Keratinocyte (primary cell): Measurements from ENCODE around the gene CPSF7. TPM values are rescaled to one million over a fixed set of nuclear protein-coding genes. Genes with fewer than 3 reads are reported as not detected.
A peak's percentile ranks its signal among the peaks of the same experiment; 100 is the strongest.

Experiments used
- DNase-seq: peaks from one replicate; pipeline ENCODE4 v3.0.0-alpha.2; 2011; ENCODE audit warnings: low read depth, missing footprints, low spot score
- FAIRE-seq: peaks from 2 replicates; lab custom pipeline; 2011; peaks lifted over from hg19 to GRCh38; lab: Jason Lieb, UNC
- H2AFZ ChIP-seq: 2 replicates; pipeline ENCODE4 v1.6.0; 2012; ENCODE audit warnings: low read length, control low read depth, inconsistent platforms; ENCODE audit not compliant: control insufficient read depth
- H3K27ac ChIP-seq: 2 replicates; pipeline ENCODE4 v1.5.1; 2011; ENCODE audit warnings: low read length; ENCODE audit not compliant: control insufficient read depth, insufficient read depth
- H3K27me3 ChIP-seq: 3 replicates; pipeline ENCODE4 v1.6.0; 2011; ENCODE audit warnings: low read length; ENCODE audit not compliant: control insufficient read depth, insufficient read depth; ENCODE audit errors: extremely low read depth
- H3K36me3 ChIP-seq, 2 experiments: 2 replicates in 1 of 2; 3 replicates in 1 of 2; pipeline ENCODE4 v1.5.1; 2011; ENCODE audit warnings: low read length in 2 of 2, mild to moderate bottlenecking in 1 of 2; ENCODE audit not compliant: control insufficient read depth in 2 of 2, insufficient read depth in 2 of 2; ENCODE audit errors: extremely low read depth in 1 of 2
- H3K4me1 ChIP-seq: 3 replicates; pipeline ENCODE4 v1.5.1; 2011; ENCODE audit warnings: low read length; ENCODE audit not compliant: control insufficient read depth, insufficient read depth; ENCODE audit errors: extremely low read depth
- H3K4me2 ChIP-seq: 3 replicates; pipeline ENCODE4 v1.6.0; 2011; ENCODE audit warnings: low read depth, low read length; ENCODE audit not compliant: control insufficient read depth, insufficient read depth; ENCODE audit errors: extremely low read depth
- H3K4me3 ChIP-seq, 3 experiments: fragments of 200-600 bp in 1 of 3; sonication (generic) in 1 of 3; 2 replicates in 2 of 3; 3 replicates in 1 of 3; pipeline ENCODE4 v1.5.1; 2011 to 2016; ENCODE audit warnings: low read length in 3 of 3, mild to moderate bottlenecking in 3 of 3, control low read depth in 2 of 3, inconsistent platforms in 1 of 3, low read depth in 1 of 3, mixed read lengths in 1 of 3, mixed run types in 1 of 3, moderate library complexity in 1 of 3; ENCODE audit not compliant: control insufficient read depth in 2 of 3, insufficient read depth in 2 of 3; ENCODE audit errors: extremely low read depth in 1 of 3
- H3K79me2 ChIP-seq: 2 replicates; pipeline ENCODE4 v1.6.0; 2012; ENCODE audit warnings: low read length; ENCODE audit not compliant: control insufficient read depth, insufficient read depth
- H3K9ac ChIP-seq: 3 replicates; pipeline ENCODE4 v1.6.0; 2011; ENCODE audit warnings: low read length; ENCODE audit not compliant: control insufficient read depth, insufficient read depth; ENCODE audit errors: extremely low read depth
- H3K9me1 ChIP-seq: 3 replicates; pipeline ENCODE4 v1.6.0; 2011; ENCODE audit warnings: low read length; ENCODE audit not compliant: control insufficient read depth, insufficient read depth; ENCODE audit errors: extremely low read depth
- H3K9me3 ChIP-seq: 2 replicates; pipeline ENCODE4 v1.5.1; 2012; ENCODE audit warnings: low read depth, low read length; ENCODE audit not compliant: control insufficient read depth
- H4K20me1 ChIP-seq: 3 replicates; pipeline ENCODE4 v1.6.0; 2011; ENCODE audit warnings: low read length; ENCODE audit not compliant: control insufficient read depth, insufficient read depth; ENCODE audit errors: extremely low read depth
- EZH2 ChIP-seq: IDR thresholded peaks from one replicate; pipeline ENCODE4 v1.6.1; 2012; ENCODE audit warnings: inconsistent platforms, mild to moderate bottlenecking, low read length, moderate library complexity
- dilution Hi-C: fragments of 300-500 bp; cut with MboI; formaldehyde crosslinking; loops from one replicate; pipeline ENCODE4 v1.7.0; 2020; ENCODE audit warnings: low sequenced_read_pairs; ENCODE audit not compliant: extremely low pct_ligation_motif_present
- polyA plus RNA-seq, 5 experiments: library from polyadenylated mRNA; depleted of rRNA in 3 of 5; stranded (reverse) in 3 of 5; stranded (forward) in 1 of 5; unstranded in 1 of 5; fragments of >200 nt; gene quantifications; 1 replicate in 1 of 5; 2 replicates in 3 of 5; 3 replicates in 1 of 5; pipeline versions ENCODE4 v1.2.1 to v1.2.3, GENCODE V29; 2011 to 2012; ENCODE audit warnings: missing spikeins in 2 of 5, low read depth in 1 of 5, low replicate concordance in 1 of 5
- TF ChIP-seq, protein P1 (sequence below), 3 experiments: IDR thresholded peaks in 1 of 3; conservative IDR thresholded peaks in 1 of 3; optimal IDR thresholded peaks in 1 of 3; 2 replicates in 2 of 3; 3 replicates in 1 of 3; pipeline versions ENCODE3 to v1.5.1; 2011; ENCODE audit warnings: low read length in 3 of 3, mild to moderate bottlenecking in 3 of 3, moderate library complexity in 2 of 3, control low read depth in 1 of 3, inconsistent platforms in 1 of 3; ENCODE audit not compliant: insufficient read depth in 2 of 3; ENCODE audit errors: extremely low read depth in 1 of 3

CPSF7 gene
- polyA plus RNA-seq, 1 donor (not counting 4 experiments of a cell fraction or from before 2014, with no cell fraction given): 34.5 TPM

- Histone ChIP-seq H3K4me3 (no peak overlapping the region), H3K79me2 (peaks cover 26% of the 10 kb centered on the region), H3K9me3 (no peaks in the 10 kb centered on the region), H3K27ac (peak overlapping the region; percentile 10), H3K4me1 (no peaks in the 10 kb centered on the region), H3K9ac (no peak overlapping the region), H3K27me3 (no peaks in the 10 kb centered on the region), H2AFZ (no peak overlapping the region), H4K20me1 (peaks cover 6% of the 10 kb centered on the region), H3K4me2 (no peak overlapping the region), H3K9me1 (no peaks in the 10 kb centered on the region), H3K36me3 (peaks cover 40 to 72% of the 10 kb centered on the region in 2 experiments)
- TF ChIP-seq, protein P1, sequence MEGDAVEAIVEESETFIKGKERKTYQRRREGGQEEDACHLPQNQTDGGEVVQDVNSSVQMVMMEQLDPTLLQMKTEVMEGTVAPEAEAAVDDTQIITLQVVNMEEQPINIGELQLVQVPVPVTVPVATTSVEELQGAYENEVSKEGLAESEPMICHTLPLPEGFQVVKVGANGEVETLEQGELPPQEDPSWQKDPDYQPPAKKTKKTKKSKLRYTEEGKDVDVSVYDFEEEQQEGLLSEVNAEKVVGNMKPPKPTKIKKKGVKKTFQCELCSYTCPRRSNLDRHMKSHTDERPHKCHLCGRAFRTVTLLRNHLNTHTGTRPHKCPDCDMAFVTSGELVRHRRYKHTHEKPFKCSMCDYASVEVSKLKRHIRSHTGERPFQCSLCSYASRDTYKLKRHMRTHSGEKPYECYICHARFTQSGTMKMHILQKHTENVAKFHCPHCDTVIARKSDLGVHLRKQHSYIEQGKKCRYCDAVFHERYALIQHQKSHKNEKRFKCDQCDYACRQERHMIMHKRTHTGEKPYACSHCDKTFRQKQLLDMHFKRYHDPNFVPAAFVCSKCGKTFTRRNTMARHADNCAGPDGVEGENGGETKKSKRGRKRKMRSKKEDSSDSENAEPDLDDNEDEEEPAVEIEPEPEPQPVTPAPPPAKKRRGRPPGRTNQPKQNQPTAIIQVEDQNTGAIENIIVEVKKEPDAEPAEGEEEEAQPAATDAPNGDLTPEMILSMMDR (optimal IDR thresholded peaks at IDR 0.05 in 1 of 3, IDR thresholded peaks at IDR 0.05 in 1 of 3, conservative IDR thresholded peaks at IDR 0.05 in 1 of 3; ENCODE audit: extremely low read depth in 1 of 3, insufficient read depth in 2 of 3, low read length in 3 of 3): no peak
- no peak for TF ChIP-seq EZH2
- FAIRE-seq (no peak), DNase-seq (no peak)
- dilution Hi-C loops: no loop called here
Observed at GRCh38 chr11:61417670-61418069, 12.1 kb downstream of the CPSF7 start.

DNA sequence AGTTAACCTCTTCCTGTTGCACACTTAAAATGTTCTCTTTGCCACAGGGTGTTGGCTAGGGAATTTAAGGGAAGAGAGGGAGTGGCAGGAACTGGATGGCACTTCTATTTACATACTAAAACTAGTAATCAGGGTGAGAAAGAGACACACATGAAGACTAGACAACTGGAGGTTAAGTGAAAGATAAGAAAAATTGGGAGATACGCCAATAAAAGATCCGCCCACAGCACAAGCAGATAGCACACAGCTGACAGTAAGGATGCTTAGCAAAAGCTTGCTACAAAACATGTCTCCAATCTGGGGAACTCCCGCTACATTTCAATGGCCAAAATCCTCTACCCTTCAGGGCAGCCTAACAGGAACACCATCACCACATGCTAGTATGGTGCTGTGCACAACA is 12.8 kb downstream of the CPSF7 start:
- Histone ChIP-seq H3K4me3 (no peak overlapping the region), H4K20me1 (peaks cover 6% of the 10 kb centered on the region), H3K27me3 (no peaks in the 10 kb centered on the region), H3K36me3 (peaks cover 40 to 69% of the 10 kb centered on the region in 2 experiments), H3K9ac (no peak overlapping the region), H3K79me2 (peaks cover 21% of the 10 kb centered on the region), H3K27ac (no peak overlapping the region), H2AFZ (no peak overlapping the region), H3K4me2 (no peak overlapping the region), H3K9me1 (no peaks in the 10 kb centered on the region), H3K9me3 (no peaks in the 10 kb centered on the region), H3K4me1 (no peaks in the 10 kb centered on the region)
- FAIRE-seq (no peak), DNase-seq (no peak)
- TF ChIP-seq EZH2: no peak
- TF ChIP-seq, protein P1 (optimal IDR thresholded peaks at IDR 0.05 in 1 of 3, IDR thresholded peaks at IDR 0.05 in 1 of 3, conservative IDR thresholded peaks at IDR 0.05 in 1 of 3; ENCODE audit: extremely low read depth in 1 of 3, insufficient read depth in 2 of 3, low read length in 3 of 3): no peak
- dilution Hi-C loops: no loop called here
